K562 (cell line): ENCODE results near the gene DGKB. TPM values are rescaled to one million over a fixed set of nuclear protein-coding genes. Genes with fewer than 3 reads are reported as not detected.

Experiments used
- ATAC-seq: fragments of 200-7000 bp; cut with Tn5 transposase; 3 replicates; pipeline ENCODE4 v1.9.1; 2020; ENCODE audit warnings: moderate library complexity
- BruUV-seq: library from RNA; stranded (reverse); fragments of 400-500 nt; replicated peaks from 2 replicates; lab custom pipeline; 2021; lab: Mats Ljungman, UMichigan
- CTCF ChIA-PET: fragments of 300-600 bp; formaldehyde crosslinking; extraction: SDS; loops from one replicate; lab custom pipeline; 2021; ENCODE audit warnings: low intra/inter-chr PET ratio; lab: Yijun Ruan, JAX
- POLR2A ChIA-PET: fragments of 300-600, 350-650 bp; sonication (Branson Sonifier 250); formaldehyde crosslinking; extraction: SDS; loops from one replicate; lab custom pipeline; 2021; ENCODE audit warnings: antibody characterized with exemption, inconsistent platforms; lab: Yijun Ruan, JAX
- DNase-seq, 4 experiments: peaks; one replicate each; pipeline versions ENCODE4 v3.0.0 to v3.0.0-alpha.2; 2011 to 2018; ENCODE audit warnings: low spot score in 3 of 4, mixed read lengths in 3 of 4; ENCODE audit errors: extremely low read depth in 1 of 4
- FAIRE-seq: peaks from 2 replicates; lab custom pipeline; 2011; peaks lifted over from hg19 to GRCh38; lab: Jason Lieb, UNC
- H2AFZ ChIP-seq: 2 replicates; pipeline ENCODE4 v1.6.0; 2011; ENCODE audit warnings: low read depth, low read length, control low read depth, inconsistent platforms
- H3K27ac ChIP-seq: fragments of 200-600 bp; 3 replicates; pipeline ENCODE4 v1.8.0; 2011; ENCODE audit warnings: low read depth, mild to moderate bottlenecking, control low read depth, inconsistent platforms, low read length, moderate library complexity, mixed read lengths; ENCODE audit errors: extremely low read depth
- H3K27me3 ChIP-seq, 2 experiments: fragments of 300-600 bp in 1 of 2; 2 replicates in 1 of 2; 3 replicates in 1 of 2; pipeline versions ENCODE4 v1.6.0 to v1.8.0; 2011; ENCODE audit warnings: inconsistent platforms in 2 of 2, low read length in 2 of 2, mild to moderate bottlenecking in 1 of 2, mixed read lengths in 1 of 2, moderate library complexity in 1 of 2; ENCODE audit not compliant: control insufficient read depth in 2 of 2, insufficient read depth in 2 of 2
- H3K36me3 ChIP-seq: fragments of 300-600 bp; 3 replicates; pipeline ENCODE4 v1.8.0; 2011; ENCODE audit warnings: mild to moderate bottlenecking, low read length, inconsistent platforms; ENCODE audit not compliant: control insufficient read depth, insufficient read depth
- H3K4me1 ChIP-seq, 2 experiments: fragments of 200-600 bp in 1 of 2; replicated peaks in 1 of 2; 2 replicates in 1 of 2; 3 replicates in 1 of 2; pipeline versions ENCODE4 v1.5.1 to v1.8.0; 2011; ENCODE audit warnings: inconsistent platforms in 2 of 2, low read length in 2 of 2, mild to moderate bottlenecking in 1 of 2, mixed read lengths in 1 of 2, moderate library complexity in 1 of 2; ENCODE audit not compliant: control insufficient read depth in 2 of 2, insufficient read depth in 2 of 2
- H3K4me2 ChIP-seq: 2 replicates; pipeline ENCODE4 v1.6.1; 2011; ENCODE audit warnings: low read length, control low read depth, inconsistent platforms, mixed read lengths; ENCODE audit not compliant: insufficient read depth
- H3K4me3 ChIP-seq: fragments of 200-600 bp; sonication (generic), shearing (Covaris generic); 2 replicates; pipeline ENCODE4 v1.5.1; 2016; ENCODE audit warnings: control low read depth, inconsistent platforms
- H3K79me2 ChIP-seq: fragments of 200-600 bp; 3 replicates; pipeline ENCODE4 v1.8.0; 2011; ENCODE audit warnings: low read length, inconsistent platforms; ENCODE audit not compliant: control insufficient read depth, insufficient read depth
- H3K9ac ChIP-seq, 2 experiments: 2 replicates each; pipeline versions ENCODE4 v1.6.0 to v1.6.1; 2011; ENCODE audit warnings: low read depth in 2 of 2, low read length in 2 of 2, control low read depth in 1 of 2, inconsistent platforms in 1 of 2, mild to moderate bottlenecking in 1 of 2, mixed read lengths in 1 of 2; ENCODE audit not compliant: insufficient read depth in 1 of 2
- H3K9me1 ChIP-seq: one replicate; pipeline ENCODE4 v1.6.0; 2011; ENCODE audit warnings: inconsistent platforms, mild to moderate bottlenecking, low read length, moderate library complexity; ENCODE audit not compliant: control insufficient read depth, insufficient read depth
- H3K9me3 ChIP-seq: replicated peaks from 2 replicates; pipeline ENCODE4 v1.5.1; 2011; ENCODE audit warnings: low read depth, low read length, inconsistent platforms; ENCODE audit not compliant: control insufficient read depth, insufficient read depth
- H4K20me1 ChIP-seq: replicated peaks from 2 replicates; pipeline ENCODE4 v1.6.1; 2011; ENCODE audit warnings: low read length, inconsistent platforms, mixed read lengths; ENCODE audit not compliant: control insufficient read depth, insufficient read depth
- ARID2 ChIP-seq: fragments of 450-650 bp; IDR thresholded peaks from 2 replicates; pipeline ENCODE4 v1.6.1; 2017; ENCODE audit warnings: antibody characterized with exemption, mild to moderate bottlenecking
- CGGBP1 ChIP-seq: fragments of 250-450 bp; sonication (Bioruptor Pico); IDR thresholded peaks from 2 replicates; pipeline ENCODE4 v1.9.0; 2021; ENCODE audit warnings: mild to moderate bottlenecking
- CHD2 ChIP-seq: IDR thresholded peaks from 2 replicates; pipeline ENCODE4 v1.6.1; 2011; ENCODE audit warnings: low read depth, low read length
- GATAD2B ChIP-seq: fragments of 450-650 bp; IDR thresholded peaks from 2 replicates; pipeline ENCODE4 v1.6.1; 2017; ENCODE audit warnings: mild to moderate bottlenecking, borderline replicate concordance
- HDGF ChIP-seq: fragments of 450-650 bp; IDR thresholded peaks from 2 replicates; pipeline ENCODE4 v1.6.1; 2016
- JUN ChIP-seq, 2 experiments: sonication (generic) in 1 of 2; formaldehyde crosslinking in 1 of 2; IDR thresholded peaks; 2 replicates each; pipeline versions ENCODE4 v1.6.1 to v1.8.0; 2012 to 2022; ENCODE audit warnings: borderline replicate concordance in 2 of 2, mild to moderate bottlenecking in 2 of 2, improper control_type of control experiment in 1 of 2, low read depth in 1 of 2, low read length in 1 of 2, missing genetic modification reagents in 1 of 2
- MTA1 ChIP-seq: fragments of 450-650 bp; IDR thresholded peaks from 2 replicates; pipeline ENCODE4 v1.6.1; 2017; ENCODE audit warnings: borderline replicate concordance
- PML ChIP-seq: IDR thresholded peaks from 2 replicates; pipeline ENCODE4 v1.6.1; 2012; ENCODE audit warnings: low read length, inconsistent platforms
- POLR2AphosphoS2 ChIP-seq: IDR thresholded peaks from 2 replicates; pipeline ENCODE4 v1.6.1; 2012; ENCODE audit warnings: low read length, improper control_type of control experiment
- PTTG1 ChIP-seq: fragments of 450-650 bp; IDR thresholded peaks from 2 replicates; pipeline ENCODE4 v1.6.1; 2016; ENCODE audit warnings: low read depth, mild to moderate bottlenecking, missing genetic modification characterization, missing compliant biosample characterization
- SMAD4 ChIP-seq: fragments of 250-450 bp; sonication (Bioruptor Pico); conservative IDR thresholded peaks from 2 replicates; pipeline ENCODE4 v1.8.0; 2021; ENCODE audit warnings: inconsistent platforms, mild to moderate bottlenecking, moderate library complexity
- U2AF2 ChIP-seq: fragments of 200-400 bp; formaldehyde crosslinking; optimal IDR thresholded peaks from 2 replicates; pipeline ENCODE3; 2017; ENCODE audit warnings: low read depth, mild to moderate bottlenecking, low read length
- ZNF311 ChIP-seq: fragments of 250-450 bp; sonication (Bioruptor Pico); IDR thresholded peaks from 2 replicates; pipeline ENCODE4 v1.4.0; 2020; ENCODE audit warnings: mild to moderate bottlenecking, moderate library complexity
- ZNF431 ChIP-seq: sonication (generic); formaldehyde crosslinking; IDR thresholded peaks from 2 replicates; pipeline ENCODE4 v1.8.0; 2022; ENCODE audit warnings: mild to moderate bottlenecking, missing genetic modification reagents
- ZNF561 ChIP-seq: fragments of 450-650 bp; formaldehyde crosslinking; conservative IDR thresholded peaks from 2 replicates; pipeline ENCODE4 v1.4.0; 2020; ENCODE audit warnings: mild to moderate bottlenecking, moderate library complexity
- ZNF644 ChIP-seq: fragments of 200-800 bp; sonication (Bioruptor generic); IDR thresholded peaks from 2 replicates; pipeline ENCODE4 v1.6.1; 2016; ENCODE audit warnings: low read depth, missing genetic modification characterization, missing compliant biosample characterization
- ZNF76 ChIP-seq: fragments of 250-450 bp; sonication (Bioruptor Pico); IDR thresholded peaks from 2 replicates; pipeline ENCODE4 v1.4.0; 2020; ENCODE audit warnings: mild to moderate bottlenecking, moderate library complexity, borderline replicate concordance
- WGBS: fragments of 100-300 bp; shearing (Covaris generic); methylation state at CpG from one replicate; pipeline ENCODE4 v1.1.6; 2016; ENCODE audit warnings: low coverage, mixed read lengths; ENCODE audit not compliant: insufficient coverage; ENCODE audit errors: missing lambda C conversion rate; 5-methylcytosine and 5-hydroxymethylcytosine counted together
- in situ Hi-C: fragments of 300-500 bp; cut with MboI; formaldehyde crosslinking; loops from 4 replicates; pipeline ENCODE4 v1.15.0; 2018; ENCODE audit warnings: inconsistent platforms, mixed read lengths
- intact Hi-C: fragments of 100-400 bp; cut with micrococcal nuclease; formaldehyde crosslinking; loops from 2 replicates; pipeline ENCODE4 v1.14.2; 2022
- polyA plus RNA-seq, 8 experiments: library from polyadenylated mRNA; depleted of rRNA in 4 of 8; stranded (reverse) in 5 of 8; unstranded in 3 of 8; fragments of >200 nt; fragmentation: Nextera tagmentation in 2 of 8; fragmentation: Illumina TruSeq in 1 of 8; extraction: Ambion mirVana in 2 of 8; extraction: Trizol in 1 of 8; gene quantifications; 2 replicates each; pipeline versions ENCODE4 v1.2.1 to v1.2.3, GENCODE V29; 2011 to 2014; ENCODE audit warnings: inconsistent platforms in 1 of 8, missing spikeins in 1 of 8
- total RNA-seq, 7 experiments: library from RNA; depleted of rRNA in 6 of 7; stranded (reverse); fragments of >200 nt in 6 of 7; fragmentation: Illumina TruSeq in 2 of 7; extraction: Trizol in 2 of 7; gene quantifications; 2 replicates each; pipeline versions ENCODE4 v1.2.1 to v1.2.3, GENCODE V29; 2011 to 2021; ENCODE audit warnings: low replicate concordance in 1 of 7
- TF ChIP-seq, protein P1 (sequence below), 2 experiments: fragments of 450-650 bp in 1 of 2; sonication (generic) in 1 of 2; formaldehyde crosslinking in 1 of 2; IDR thresholded peaks in 1 of 2; conservative IDR thresholded peaks in 1 of 2; 2 replicates each; pipeline versions ENCODE4 v1.6.1 to v1.8.1; 2016 to 2023; ENCODE audit warnings: mild to moderate bottlenecking in 2 of 2, moderate library complexity in 2 of 2, inconsistent platforms in 1 of 2, missing genetic modification reagents in 1 of 2
- TF ChIP-seq, protein P2 (sequence below), 2 experiments: fragments of 250-450 bp in 1 of 2; fragments of 450-650 bp in 1 of 2; sonication (Bioruptor Pico) in 1 of 2; IDR thresholded peaks; 2 replicates each; pipeline versions ENCODE4 v1.6.1 to v1.8.0; 2016 to 2021; ENCODE audit warnings: mild to moderate bottlenecking in 2 of 2, moderate library complexity in 2 of 2, missing compliant biosample characterization in 1 of 2, missing genetic modification characterization in 1 of 2
- TF ChIP-seq, protein P3 (sequence below): fragments of 250-450 bp; sonication (Bioruptor Pico); IDR thresholded peaks from 2 replicates; pipeline ENCODE4 v1.8.0; 2022; ENCODE audit warnings: moderate library complexity, mild to moderate bottlenecking, inconsistent platforms

The DGKB gene
- total and polyA plus RNA-seq, 9 of the 15 experiments (the other 6 are each of a cell fraction or from before 2014, with no cell fraction given): 0.01 TPM; not detected in 8

DNA sequence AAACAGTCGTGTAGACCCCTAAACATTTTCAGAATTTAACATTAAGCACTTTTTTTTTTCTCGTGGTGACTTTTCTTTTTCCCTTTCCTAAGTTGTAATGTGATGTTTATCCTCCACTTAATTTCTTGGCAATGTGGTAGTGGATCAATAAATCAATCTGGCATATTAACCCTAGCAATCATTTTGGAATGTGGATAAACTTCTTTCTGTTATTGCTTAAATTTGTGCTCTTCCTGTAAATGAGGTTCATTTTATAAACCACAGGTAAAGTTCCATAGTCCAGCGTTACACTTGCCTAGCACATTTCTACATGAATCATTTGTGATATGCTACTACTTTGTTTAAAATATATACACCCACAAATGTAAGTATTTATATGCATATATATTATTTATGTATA lies 665.7 kb downstream of the DGKB start (continued):
- TF ChIP-seq CGGBP1 (CRISPR knock-in tag) (no peak), ZNF561 (CRISPR knock-in tag) (no peak)
- TF ChIP-seq, protein P1, sequence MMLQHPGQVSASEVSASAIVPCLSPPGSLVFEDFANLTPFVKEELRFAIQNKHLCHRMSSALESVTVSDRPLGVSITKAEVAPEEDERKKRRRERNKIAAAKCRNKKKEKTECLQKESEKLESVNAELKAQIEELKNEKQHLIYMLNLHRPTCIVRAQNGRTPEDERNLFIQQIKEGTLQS (IDR thresholded peaks at IDR 0.05): no peak
- TF ChIP-seq, protein P1 (CRISPR knock-in tag; conservative IDR thresholded peaks at IDR 0.05): no peak

DNA sequence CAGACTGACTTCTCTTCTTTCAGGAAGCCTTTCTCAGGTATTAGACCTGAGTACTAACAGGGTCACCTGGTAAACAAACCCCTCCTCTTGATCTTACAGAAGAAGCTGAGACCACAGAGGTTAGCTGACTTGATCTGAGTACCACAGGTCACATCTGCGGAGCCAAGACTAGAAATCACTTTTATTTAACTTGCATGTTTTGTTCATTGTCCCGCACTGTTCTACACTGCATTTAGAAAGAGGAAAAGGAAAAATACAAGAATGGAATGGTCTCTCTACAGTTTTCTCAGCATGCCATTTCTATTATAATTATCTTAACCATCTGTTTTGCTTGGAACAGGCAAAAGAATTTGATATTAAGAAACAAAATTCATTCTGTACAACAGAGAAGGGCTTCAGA lies 667.5 kb downstream of the DGKB start:
- no peak for FAIRE-seq
- Histone ChIP-seq H3K9me3 (no peaks in the 10 kb centered on the region), H3K36me3 (no peaks in the 10 kb centered on the region), H3K9me1 (no peaks in the 10 kb centered on the region), H4K20me1 (no peaks in the 10 kb centered on the region), H3K9ac (no peak overlapping the region), H3K27me3 (no peaks in the 10 kb centered on the region), H3K79me2 (no peaks in the 10 kb centered on the region), H2AFZ (no peak overlapping the region), H3K4me2 (no peak overlapping the region), H3K4me1 (no peaks in the 10 kb centered on the region), H3K27ac (no peak overlapping the region), H3K4me3 (no peak overlapping the region)
- TF ChIP-seq ZNF311 (no peak), JUN (IDR thresholded peaks at IDR 0.05; ENCODE audit: borderline replicate concordance, low read depth, low read length) (no peak), JUN (CRISPR knock-in tag; IDR thresholded peaks at IDR 0.05; ENCODE audit: borderline replicate concordance) (no peak), POLR2AphosphoS2 (no peak), ZNF76 (CRISPR knock-in tag) (no peak), SMAD4 (no peak), PML (no peak), ARID2 (no peak), PTTG1 (tag) (no peak), HDGF (no peak), ZNF431 (CRISPR knock-in tag) (no peak), GATAD2B (no peak), MTA1 (no peak), CHD2 (no peak), ZNF644 (tag) (no peak), U2AF2 (no peak)
- TF ChIP-seq, protein P2, sequence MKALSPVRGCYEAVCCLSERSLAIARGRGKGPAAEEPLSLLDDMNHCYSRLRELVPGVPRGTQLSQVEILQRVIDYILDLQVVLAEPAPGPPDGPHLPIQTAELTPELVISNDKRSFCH (CRISPR knock-in tag; IDR thresholded peaks at IDR 0.05): no peak
- TF ChIP-seq, protein P2 (tag; IDR thresholded peaks at IDR 0.05): no peak
- TF ChIP-seq, protein P3, sequence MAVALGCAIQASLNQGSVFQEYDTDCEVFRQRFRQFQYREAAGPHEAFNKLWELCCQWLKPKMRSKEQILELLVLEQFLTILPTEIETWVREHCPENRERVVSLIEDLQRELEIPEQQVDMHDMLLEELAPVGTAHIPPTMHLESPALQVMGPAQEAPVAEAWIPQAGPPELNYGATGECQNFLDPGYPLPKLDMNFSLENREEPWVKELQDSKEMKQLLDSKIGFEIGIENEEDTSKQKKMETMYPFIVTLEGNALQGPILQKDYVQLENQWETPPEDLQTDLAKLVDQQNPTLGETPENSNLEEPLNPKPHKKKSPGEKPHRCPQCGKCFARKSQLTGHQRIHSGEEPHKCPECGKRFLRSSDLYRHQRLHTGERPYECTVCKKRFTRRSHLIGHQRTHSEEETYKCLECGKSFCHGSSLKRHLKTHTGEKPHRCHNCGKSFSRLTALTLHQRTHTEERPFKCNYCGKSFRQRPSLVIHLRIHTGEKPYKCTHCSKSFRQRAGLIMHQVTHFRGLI (CRISPR knock-in tag): no peak
- POLR2A ChIA-PET: no interaction called here
- intact Hi-C loops (no loop called here), in situ Hi-C loops (no loop called here)
- WGBS: 0% methylated on average over 2 of the region's 2 CpGs
- no peak for ATAC-seq
- no peak for DNase-seq
- CTCF ChIA-PET: no interaction called here
- BruUV-seq: no TSS peak
